Medulla oblongata (tissue), 1 donor: ENCODE data around the gene TBX6.

ENCODE experiments used
- DNase-seq: peaks from one replicate; pipeline ENCODE4 v3.0.0-alpha.2; 2015; ENCODE audit errors: extremely low spot score

Gene TBX6

DNA sequence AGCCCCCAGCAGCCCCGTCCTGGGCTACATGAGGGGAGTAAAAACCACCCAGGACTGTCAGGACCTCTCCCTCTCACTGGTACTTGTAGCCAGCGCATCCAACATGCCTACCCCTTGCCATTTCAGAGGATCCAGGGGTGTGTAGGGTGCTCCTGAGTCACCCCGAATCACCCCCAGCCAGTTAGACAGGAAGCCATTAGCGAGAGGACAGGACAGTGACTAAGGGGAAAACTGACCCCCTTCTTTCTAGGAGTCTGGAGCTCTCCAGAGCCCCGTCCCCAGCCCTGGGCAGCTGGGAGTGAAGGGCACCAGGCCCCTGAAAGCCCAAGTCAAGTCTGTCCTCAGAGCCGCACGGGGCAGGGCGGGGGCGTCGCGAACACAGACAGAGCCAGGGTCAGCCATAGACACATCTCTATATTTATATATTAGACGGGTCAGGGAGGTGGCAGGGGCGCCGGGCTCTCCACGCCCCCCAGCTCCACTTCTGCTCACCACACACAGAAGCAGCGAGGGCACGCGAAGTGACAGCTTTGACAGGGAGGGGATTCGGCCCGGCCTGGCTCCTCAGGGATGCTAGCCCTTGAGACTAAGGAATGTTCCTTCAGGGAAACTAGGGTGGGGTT, 22.1 kb upstream of the TBX6 start:
- no peak for DNase-seq

DNA sequence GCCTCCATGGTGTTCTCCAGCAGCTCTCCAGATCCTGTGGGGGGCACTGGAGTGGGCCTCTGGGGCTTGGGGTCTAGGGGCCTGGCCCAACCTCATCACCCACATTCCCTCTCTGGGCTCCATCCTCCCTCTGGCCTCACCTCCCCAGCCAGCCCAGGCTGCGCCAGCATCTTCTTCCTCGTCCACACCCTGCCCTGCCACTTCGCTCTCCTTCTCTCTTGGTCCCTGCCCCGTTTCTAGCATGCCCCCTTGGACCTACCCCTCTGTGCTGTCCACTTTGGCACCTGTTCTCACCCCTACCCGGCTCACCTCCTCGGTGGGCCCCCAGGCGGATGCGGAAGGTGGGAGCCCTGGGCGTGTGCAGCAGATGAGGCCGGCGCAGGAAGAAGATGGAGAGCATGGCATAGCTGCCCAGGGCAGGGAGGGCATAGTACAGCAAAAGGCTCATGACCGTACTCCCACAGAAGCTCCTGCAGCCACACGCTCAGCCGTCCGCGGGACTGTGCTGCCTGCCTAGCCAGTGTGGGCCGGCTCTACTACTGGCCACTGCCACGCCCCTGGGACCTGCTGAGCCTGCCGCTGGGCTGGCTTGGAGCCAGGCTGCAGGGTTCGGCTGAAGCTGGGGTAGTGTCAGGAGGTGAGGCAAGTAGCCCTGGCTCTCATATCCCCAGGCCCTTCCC, 21.4 kb upstream of the TBX6 start, which contains the start of gene GDPD3:
GDPD3 (minus strand) TSS at position 507 of the 680 bp plus-strand sequence; CDS start at position 448, 59 bp downstream.
- no peak for DNase-seq

DNA sequence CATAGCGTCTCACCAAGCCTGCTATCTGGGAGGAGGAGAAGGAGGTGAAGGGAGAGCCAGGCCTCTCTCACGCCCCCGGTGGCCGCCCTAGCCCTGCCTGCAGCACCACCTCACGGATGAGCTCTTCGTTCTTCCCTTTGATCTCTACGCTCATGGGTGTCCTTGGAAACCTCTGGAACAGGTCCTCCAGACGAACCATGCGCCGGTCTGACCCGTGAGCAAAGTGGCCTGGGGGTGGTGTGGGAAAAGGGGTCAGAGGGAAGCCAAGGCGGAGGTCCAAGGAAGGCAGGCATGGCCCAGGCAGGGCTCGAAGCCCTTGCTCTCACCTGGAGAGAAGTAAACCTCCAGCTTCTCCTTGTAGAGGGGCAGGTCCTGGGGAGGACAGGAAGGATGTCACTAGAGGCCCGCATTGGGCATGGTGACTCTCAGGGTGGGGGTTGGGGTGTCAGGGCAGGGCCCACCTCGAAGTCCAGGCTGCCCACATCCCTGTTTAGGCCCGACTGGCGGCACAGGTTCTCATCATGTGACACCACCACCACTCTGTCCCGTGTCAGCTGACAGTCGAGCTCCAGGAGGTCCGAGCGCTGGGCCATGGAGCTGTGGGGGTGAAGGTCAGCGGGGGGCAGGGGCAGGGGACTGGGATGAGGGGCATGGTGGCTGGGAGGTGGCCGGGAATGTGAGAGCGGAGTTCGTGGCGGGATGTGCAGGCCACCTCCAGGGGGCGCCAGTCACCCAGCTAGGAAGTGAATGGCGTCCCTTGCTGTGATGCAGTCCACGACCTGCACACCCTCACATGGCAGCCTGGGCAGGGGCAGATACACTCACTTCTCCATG, 20.7 kb upstream of the TBX6 start:
- DNase-seq: no peak

DNA sequence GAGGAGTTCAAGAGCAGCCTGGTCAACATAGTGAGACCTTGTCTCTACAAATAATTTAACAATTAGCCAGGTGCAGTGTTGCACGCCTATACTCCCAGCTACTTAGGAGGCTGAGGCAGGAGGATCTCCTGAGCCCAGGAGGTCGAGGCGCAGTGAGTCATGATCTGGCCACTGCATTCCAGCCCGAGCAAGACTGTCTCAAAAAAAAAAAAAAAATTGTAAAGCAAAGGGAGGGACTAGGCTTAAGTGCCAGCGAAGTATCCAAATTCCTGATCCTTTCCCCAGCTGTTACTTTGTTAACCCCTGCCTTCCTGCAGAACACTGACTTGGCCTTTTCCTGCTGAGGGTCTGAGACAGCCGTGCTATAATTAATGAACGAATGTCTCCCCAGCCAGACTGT, 18.9 kb upstream of the TBX6 start:
- DNase-seq: no peak

DNA sequence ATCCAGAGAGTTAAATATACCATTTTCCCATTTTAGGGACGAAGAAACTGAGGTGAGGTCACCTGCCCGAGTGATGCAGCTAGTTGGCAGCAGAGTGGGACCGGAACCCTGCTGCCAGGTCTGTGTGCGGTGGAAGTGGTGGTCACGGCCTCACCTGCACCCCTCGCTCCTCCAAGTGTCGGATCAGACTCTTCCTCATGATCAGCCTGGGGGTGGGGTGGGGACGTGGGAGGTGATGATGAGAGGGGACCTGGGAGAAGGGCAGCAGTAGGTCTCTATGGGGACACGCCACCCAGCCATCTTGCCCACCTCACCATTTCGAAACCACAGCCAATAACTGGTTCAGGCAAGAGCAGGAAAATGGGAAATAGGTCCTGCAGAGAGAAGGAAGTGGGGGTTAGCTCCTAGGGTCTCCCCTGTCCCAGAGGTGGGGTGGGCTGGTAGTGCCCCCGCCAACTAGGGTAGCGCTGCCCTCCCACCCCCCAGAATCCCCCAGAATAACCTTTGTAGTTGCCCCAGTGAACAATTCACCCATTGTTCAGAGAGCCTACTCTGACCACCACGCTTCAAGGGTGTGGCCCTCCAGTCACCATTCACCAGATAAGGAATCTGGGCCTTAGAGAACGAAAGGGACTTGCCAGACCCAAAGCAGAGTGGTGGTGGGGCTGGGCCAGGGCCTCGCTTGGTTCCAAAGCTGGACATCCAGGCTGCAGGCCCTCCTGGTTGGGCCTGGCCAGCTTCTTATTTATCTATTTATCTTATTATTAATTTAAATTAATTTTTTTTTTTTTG, 16.5 kb upstream of the TBX6 start:
- DNase-seq: no peak

DNA sequence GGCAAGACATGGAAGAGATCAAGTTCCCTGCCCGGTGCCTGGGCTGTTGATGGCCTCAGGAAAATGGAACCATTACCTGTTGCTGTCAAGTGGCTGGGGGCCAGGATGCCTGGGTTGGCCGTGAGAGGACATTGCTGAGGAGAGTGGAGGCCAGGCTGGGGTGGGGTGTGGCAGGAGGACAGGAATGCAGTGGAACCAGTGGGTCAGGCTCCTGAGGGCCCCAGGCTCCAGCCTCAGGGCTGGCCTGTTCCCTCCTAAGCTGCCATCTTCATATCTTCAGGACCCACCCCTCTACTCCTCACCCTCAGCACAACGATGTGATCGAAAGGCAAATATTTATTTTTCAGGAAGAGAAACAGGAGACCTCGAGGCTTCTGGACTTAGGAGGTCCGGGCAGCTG, 12.8 kb upstream of the TBX6 start:
- no peak for DNase-seq

DNA sequence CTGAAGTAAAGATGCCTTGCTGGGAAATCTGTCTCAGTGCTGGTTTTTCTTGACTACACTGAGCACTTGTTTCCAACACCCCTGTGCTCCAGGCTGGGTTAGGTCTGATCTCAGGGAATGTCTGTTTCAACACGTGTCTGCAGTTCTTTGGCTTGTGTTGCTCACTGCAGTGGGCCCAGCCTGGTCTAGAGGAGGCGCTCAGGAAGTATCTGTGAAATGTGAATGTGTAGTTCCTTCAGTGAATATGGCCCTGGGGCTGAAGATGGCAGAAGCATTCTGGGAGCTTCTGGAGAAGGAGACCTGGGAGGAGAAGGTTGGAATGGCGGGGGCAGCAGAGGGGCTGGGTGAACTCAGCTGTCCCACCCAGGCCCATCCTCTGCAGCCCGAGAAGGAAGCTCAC, 12.4 kb upstream of the TBX6 start:
- DNase-seq: no peak

DNA sequence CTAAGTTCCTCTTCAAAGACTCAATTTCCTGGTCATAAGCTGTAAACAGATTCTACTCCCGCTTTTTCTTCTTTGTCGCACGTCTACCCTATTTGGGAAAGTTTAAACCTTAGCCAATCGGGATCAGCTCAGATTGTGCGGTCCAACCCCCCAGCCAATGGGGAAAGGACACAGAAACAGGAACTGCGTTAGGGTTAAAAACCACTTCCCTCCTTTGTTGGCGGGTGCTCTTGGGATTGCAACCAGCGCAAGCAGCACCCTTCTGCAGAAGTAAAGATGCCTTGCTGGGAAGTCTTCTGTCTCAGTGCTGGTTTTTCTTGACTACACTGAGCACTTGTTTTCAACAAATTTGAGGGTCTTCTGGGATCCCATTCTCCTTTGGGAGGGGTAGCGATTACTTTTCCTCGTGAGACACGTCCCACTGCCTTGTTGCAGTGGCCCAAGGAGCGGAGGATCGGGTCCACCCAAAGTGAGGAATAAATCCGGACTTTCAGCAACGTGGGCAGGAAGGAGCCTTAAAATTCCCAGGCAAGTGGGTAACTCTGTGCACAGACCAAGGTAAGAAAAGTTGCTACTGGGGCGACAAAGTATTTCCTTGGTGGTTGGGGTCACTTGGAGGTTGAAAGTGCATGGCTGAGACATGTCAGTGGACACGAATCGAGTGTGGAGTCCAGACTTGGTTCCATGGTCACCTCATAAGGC, 5.3 kb upstream of the TBX6 start:
- DNase-seq: no peak

DNA sequence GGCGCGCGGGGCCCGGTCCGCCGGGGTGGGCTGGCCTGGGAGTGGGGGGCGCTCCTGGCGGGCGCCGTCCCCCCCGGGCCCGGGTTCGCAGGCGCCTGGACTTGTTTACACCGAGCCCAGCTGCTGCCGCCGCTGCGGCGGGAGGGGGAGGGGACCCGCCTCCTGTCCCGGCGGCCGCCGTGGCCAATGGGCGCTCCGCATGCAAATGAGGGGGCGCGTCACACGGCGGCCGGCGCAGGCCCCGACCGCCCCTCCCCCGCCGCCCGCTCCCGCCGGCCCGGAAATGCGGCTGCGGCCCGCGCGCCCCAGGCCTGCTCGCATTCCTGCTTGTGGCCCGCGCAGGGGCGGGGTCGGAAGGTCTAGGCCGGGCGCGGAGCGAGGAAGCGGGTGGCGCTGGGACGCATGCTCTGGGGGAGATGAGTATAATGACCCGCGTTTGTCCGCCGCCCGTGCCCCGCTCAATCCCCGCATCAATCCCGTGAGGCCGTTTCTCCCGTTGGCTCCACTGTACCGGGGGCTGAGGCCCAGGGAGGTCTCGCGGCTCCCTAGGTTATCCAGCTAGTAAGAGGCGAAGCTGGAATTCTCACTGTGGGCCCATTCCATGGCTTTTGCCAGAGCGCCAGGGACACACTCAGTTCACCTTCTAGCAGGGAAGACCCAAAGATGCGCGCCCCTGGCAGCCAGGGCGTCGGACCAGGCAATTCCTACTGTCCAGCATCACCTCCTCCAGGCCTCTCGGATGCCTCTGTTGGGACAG, 4.6 kb upstream of the TBX6 start, which contains the start of gene YPEL3:
YPEL3 (minus strand) TSS at position 109 of the 757 bp plus-strand sequence. CDS start 731 bp downstream, outside the sequence.
- DNase-seq: peak; percentile 93

DNA sequence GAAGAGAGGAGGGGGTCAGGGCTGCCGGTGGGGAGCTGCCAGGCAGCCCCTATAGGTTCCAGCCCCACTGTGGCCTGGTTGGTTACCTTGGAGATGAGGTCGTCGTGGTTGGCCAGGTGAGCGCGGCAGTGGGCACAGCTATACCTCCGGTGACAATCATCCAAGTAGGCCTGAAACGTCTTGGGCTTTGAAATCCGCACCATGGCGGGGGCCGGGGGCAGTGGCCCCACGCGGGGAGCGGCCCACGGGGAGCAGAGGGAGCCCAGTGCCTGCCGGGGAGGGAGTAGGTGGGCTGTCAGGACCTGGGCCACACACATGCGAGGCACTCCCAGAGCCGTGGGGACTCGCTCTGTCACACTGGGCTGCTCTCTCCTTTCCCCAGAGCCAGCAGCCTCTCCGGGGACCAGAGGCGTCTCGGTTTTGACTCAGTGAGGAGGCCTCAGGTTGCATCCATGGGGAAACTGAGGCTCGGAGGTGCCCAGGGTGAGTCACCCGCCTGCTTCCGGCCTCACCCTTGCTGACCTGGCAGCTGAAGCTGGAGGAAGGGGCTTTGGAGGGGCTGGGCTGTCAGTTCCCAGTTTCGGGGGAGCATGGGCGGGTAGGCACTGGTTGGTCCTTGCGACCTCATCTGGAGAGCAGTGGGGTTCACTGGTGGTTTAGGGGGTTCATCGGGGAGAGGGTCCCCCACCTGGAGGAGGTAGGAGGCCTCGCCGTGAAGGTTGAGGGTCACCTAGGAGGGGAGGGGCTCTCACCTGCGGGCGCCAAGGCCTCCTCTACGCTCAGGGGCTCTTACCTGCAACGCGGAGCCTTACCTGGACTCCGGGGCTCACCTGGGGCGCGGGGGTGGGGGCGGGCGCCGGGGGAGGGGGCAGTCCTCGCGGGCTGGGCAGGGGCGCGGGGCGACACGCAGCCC, 3.7 kb upstream of the TBX6 start:
- DNase-seq: no peak

DNA sequence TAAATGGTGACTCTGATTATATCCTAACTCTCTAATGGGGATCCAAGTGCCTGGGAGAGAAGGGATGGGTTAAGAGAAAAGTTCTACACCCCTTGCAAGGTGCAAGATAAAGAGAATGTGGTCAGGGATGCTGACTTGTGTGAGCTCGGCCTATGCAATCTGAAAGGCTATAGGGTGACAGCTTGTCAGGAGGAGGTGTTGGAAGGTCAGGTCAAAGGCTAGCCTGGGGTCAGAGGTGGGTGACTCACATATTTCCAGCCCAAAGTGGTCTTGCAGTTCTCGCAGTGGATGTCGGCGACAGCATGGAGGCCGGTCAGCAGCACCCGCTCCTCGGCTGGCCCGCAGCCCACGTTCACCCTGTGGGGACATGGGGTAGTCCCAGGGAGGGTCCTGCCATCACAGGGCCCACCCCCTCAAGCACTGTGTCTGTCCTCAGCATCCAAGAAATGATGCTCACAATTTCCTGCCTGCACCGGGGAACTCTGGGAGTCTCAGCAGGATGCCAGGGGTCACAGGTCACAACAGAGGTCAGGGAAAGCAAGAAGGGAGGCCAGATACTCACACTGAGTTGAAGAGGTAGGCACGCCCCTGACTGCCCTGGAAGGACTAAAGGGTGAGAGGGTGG, 2.9 kb upstream of the TBX6 start:
- DNase-seq: no peak

DNA sequence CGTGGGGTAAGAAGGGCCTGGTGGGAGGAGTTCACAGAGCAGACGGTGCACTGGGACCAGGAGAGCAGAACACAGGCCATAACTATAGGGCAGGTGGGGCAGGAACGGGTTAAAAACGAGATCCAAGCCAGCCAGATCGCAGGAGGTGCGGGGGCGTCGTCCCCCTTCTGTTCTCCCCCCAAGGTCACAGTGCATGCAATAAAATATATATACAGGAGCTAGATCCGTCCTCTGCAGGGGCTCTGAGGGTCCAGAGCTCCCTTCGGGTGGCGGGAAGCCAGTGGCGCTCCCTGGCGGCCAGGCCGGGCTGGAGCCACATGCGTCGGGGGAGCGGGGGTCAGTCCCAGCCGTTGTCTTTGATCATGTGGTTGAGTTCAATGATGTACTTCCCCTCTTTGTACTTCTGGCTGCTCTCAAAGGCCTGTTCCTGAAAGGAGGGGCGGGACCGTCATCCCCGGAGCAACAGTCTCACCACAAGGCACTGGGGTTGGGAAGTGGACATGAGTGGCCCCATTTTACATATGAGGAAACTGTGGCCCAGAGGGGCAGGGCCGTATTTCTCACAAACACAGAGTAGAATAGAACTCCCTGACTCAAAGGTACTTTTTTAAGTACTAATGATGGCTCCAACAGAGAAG, 768 bp upstream of the TBX6 start:
- peak; percentile 90 for DNase-seq

DNA sequence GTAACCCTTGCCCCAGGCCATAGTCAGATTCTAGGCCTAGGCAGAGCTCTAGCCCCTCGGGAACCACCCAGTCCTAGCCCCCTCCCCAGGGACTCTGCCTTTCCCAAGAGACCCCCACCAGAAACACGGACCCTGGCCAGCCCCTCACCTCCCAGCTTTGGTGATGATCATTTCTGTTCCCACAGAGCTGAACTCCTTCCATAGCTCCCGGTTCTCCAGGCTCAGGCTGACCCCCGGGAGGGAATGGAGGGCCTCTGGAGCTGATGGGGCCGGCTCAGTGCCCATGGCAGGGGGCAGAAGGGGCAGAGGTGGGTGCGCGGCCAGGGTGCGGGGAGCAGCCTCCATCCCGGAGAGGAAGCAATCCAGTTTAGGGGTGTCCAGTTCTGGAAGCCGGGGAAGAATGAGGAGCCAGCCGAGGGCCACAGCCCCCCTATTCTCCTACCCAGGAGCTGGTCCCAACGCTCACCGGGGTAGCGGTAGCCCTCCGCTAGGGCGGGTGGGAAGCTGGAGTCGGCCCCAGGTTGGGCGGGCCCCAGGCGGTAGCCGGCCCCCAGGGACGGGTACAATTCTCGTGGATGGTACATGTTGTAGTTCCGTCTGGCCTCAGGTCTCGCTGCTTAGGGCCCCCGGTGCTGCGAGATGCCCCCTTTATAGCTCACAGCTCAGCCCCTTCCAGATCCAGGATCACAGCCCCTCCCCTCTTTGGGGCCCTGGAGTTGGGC, 953 bp downstream of the TBX6 start:
- no peak for DNase-seq

DNA sequence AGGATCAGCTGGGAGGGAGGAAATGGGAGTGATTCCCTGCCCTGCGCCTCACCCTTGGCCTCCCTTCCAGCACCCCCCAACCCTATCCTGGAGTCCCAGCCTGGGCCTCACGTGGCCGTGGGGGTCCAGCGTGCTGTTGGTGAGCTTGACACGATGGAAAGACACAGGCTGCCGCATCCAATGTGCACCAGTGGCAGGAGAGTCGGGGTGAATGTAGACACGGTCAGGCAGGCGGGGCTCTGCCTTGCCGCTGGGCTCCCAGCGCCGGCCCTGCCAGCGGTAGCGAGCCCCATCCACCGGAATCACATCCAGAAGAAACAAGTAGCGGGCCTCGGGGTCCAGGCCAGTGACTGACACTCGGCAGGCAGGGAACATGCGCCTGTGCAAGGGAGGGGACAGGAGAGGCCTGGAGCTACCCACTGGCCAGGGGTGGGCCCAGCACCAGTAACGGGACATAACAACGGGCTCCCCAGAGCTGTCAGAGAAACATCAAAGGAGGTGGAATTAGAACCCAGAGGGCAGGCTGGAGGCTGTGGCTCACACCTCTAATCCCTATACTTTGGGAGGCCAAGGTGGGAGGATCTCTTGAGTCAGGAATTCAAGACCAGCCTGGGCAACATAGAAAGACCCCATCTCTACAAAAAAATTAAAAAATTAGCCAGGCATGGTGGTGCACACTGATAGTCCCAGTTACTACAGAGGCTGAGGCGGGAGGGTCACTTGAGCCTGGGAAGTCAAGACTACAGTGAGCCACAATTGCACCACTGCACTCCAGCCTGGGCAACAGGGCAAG, 2.7 kb downstream of the TBX6 start:
- no peak for DNase-seq

DNA sequence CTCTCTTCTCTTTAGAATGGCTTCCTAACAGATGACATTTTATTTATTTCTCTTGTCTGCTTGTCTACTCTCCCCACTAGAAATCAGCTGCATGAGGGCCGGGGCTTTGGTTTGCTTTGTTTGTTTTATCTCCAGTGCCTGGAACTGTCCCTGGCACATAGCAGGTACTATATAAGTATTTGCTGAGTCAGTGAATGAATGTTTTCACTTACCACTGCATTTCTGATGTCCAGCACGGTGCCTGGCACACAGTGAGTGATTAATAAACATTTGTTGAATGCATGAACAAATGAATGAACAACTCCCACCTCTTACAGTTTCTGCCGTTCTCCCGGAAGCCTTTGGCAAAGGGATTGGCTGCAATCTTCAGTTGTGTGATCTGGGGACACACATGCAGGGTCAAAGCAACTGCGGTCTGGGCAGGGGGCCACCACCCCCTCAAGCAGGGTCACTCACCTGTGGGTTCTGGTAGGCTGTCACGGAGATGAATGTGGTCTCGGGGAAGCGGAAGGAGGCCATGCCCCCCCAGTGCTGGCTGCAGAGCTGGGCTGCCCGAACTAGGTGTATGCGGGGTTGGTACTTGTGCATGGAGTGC, 3.4 kb downstream of the TBX6 start:
- no peak for DNase-seq

DNA sequence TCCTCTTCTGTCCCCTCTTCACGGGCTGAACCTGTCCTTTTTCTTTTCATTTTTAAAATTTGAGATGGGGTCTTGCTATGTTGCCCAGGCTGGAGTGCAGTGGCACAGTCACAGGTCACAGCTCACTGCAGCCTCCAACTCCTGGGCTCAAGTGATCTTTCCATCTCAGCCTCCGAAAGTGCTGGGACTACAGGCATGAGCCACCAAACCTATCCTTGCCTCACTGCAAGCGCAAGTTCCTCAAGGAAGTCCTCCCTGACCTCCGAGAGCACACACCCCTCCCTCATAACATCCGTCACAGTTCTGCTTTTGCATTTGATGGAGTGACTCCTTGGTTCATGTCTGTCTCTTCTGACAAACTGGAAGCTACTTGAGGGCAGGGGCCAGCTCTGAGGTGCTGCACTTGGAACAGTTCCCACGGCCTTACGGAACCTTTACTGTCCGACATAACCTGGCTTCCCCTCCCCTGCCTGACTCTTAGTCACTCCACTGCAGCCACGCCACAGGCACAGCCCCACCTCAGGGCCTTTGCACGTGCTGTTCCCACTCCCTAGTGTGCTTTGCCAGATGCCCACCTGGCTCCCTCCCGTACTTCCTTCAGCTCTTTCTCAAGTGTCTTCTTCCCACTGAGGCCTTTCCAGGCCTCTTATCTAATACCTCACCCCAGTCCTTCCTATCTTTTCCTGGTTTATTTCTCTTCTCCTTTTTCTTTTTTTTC, 4.4 kb downstream of the TBX6 start:
- DNase-seq: peak; percentile 50
